HG02943 (cell line): ENCODE measurements around the gene FBN1.

ENCODE experiments used
- ATAC-seq: cut with Tn5 transposase; IDR thresholded peaks from one replicate; pipeline ENCODE4 v1.9.1; 2021; ENCODE audit warnings: mild to moderate bottlenecking, low read depth, moderate library complexity; ENCODE audit not compliant: unreplicated experiment

The FBN1 gene

DNA sequence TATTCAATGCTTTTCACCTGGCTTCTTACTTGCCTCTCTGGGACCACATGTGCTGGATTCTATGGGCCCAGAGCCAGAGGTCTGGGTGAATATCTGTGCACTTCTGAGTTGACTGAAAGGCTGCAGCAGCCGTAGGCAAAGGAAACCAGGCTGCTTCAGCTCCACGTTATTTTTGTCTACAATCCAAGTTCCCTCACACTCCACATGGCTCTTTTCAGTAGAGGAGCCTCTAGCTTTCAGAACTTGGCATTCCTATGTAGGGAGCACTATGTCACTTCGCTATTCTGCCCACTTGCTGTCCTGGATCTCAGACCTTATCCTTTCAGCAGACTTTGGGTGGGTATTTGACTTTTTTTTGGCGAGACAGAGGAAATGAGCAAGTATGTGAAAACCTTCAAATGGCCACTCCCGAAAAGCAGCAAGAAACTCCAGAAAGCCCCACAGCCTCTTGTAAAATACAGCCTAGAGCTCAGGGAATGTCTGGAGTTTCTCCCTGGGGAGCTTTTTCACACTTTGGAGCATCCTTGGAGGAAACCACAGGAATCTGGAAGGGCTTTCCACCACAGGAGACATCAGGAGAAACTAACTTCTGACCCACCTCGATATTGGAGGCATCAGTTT, 233.4 kb downstream of the FBN1 start:
- no peak for ATAC-seq

DNA sequence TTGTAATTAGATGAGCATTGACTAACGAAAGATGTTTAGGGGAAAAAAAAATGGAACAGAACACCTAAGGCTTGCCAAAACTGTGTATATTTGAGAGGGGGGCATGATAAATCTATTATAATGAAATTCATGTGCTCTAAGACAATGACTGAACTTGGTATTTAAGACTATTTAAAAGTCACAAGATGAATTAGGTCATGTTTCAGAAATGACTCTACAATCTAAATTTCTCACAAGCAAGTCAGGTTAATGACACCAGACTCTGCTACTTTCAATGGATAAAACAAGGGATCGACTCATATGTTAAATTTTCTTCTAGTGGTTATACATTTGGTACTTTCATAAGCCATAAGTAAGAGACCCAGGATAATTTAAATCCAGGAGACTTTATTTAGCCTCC, 235.9 kb downstream of the FBN1 start:
- ATAC-seq, result no peak

DNA sequence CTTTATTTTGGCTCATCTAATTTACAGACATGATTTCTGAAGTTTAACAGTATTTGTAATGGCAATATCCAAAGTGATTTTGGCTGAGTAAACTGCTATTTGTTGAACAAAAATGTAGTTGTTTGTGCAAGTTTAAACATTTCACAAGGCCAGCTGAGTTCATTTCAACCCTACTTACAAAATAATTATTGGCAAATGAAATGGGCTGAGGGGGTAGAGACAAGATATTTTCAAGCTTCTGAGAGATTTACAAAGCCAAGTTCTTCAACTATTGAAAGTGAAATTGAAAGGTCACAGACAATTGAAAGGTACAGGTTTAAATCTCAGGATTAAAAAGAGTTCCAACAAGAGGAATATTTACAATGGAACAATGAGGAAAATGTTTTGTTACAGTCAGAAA, 237.2 kb downstream of the FBN1 start:
- no peak for ATAC-seq

GRCh38 chr15:48407646-48408045, 237.9 kb downstream of the FBN1 start:
- ATAC-seq, result no peak

DNA sequence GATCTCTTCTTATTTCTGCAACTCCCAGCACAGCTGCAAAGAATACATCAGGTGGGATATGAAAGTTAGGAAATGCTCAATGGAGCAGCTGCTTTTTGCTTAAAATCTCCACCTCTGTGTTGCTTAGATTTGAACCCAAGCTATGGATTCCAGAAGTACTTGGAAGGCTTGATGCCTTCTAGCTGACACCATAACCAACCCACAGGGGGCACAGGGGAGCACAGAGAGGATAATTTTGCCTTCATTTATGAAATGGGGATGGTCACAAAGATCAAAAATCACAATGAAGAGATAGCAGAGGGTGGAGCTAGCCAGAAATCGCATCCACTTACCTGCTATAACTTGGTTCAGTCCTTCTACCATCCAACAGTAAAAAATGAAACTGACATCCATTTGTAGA, 238.6 kb downstream of the FBN1 start:
- no peak for ATAC-seq

GRCh38 chr15:48406266-48406891, 239.1 kb downstream of the FBN1 start:
- no peak for ATAC-seq

DNA sequence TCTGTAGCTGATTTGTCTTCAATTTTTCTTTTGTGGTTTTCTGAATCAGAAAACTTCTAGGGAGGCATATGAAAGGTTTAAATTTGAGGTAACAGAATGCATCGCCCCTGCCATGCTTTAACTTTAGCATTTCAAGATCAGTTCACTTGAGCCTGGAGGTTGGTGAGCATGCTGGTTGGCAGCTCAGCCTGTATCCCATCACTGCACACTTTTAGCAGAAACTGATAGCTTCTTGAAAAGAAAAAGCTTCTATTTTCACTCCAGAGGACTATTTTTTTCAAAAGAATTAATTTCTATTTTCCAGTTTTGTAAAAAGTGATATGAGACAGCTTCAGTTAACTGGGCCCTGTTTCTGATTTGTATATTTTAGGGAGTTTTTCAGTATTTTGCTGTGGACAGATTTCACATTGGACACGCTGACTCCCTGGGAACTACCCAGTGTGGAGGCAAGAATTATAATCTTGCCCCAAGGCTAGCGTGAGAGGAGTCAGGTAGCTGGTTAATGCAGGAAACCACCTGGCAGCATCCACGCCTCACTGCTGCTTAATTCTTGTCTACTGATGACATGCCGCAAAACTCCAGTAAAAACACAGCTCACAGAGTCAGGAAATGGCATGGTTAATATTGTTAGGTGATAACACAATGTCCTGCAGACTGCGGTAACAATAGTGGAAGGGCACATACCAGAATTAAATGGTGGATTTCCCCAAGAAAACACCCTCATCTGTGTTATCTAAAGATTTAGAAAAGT, 242.9 kb downstream of the FBN1 start:
- ATAC-seq, result no peak

GRCh38 chr15:48400086-48400485, 245.4 kb downstream of the FBN1 start:
- ATAC-seq, result no peak

- ATAC-seq, result no peak
Measured at GRCh38 chr15:48397841-48398240, 247.7 kb downstream of the FBN1 start.

- no peak for ATAC-seq
Measured at GRCh38 chr15:48396020-48396419, 249.5 kb downstream of the FBN1 start.

DNA sequence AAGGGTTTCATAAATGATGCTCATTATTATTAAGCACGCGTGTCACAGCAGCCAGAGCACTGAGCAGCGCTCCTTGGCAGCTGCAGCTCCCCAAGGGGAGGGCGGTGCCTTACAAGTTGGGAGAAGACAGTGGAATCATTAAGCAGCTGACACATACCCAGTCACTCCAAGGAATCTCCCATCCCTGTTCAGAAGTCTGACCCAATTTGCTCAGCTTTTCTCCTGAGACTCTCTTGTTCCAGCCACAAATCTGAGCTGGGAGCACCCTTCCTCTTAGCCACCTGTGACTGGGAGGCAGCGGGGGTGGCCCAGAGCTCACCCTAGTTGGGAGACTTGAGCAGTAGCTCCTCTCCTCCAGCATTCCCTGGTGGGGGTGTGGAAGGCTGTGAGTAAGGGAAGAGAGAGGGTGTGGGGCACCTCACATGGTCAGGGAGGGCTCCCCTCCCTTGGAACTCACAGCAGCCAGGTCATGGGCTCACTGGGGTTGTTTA, 249.9 kb downstream of the FBN1 start:
- no peak for ATAC-seq

GRCh38 chr15:48394970-48395369, 250.5 kb downstream of the FBN1 start:
- no peak for ATAC-seq

DNA sequence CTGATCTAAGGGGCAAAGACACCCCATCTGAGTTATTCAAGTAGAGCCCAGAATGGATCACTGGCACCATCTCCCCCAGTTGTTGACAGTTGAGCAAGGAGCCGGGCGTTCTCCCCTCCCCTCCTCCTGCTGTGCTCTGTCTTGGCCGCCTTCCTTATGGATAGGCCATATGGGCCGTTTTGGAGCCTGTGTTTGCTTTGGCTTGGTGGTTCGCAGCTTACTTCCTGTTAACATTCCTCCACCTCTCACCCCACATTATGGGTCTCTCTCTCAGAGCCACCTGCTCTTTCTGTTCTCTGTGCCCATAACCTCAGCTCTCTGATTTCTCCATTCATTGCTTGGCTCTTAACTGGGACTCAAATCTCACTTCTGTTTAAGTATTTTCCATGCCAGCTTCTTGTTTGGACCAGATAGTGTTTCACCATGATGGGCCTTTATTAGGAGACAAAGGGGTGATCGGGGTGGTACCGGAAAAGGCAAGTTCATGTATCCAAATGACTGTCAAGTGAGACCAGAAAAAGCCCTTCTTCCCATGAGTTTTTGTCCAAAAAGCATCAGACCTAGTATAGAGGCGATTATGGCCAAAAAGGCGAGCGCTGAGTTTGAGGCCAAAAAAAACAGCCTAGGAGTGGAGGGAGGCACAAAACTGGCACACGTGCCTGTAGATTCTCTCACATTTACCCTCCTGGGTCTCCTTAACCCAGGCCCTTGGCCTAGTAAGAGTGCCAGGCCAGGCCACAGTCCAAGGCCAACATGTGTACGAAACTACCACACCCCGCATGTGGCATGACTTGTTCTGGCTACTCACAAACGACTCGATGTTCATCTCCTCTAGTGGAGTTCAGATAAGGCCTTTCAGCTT, 251.6 kb downstream of the FBN1 start:
- ATAC-seq, result no peak

DNA sequence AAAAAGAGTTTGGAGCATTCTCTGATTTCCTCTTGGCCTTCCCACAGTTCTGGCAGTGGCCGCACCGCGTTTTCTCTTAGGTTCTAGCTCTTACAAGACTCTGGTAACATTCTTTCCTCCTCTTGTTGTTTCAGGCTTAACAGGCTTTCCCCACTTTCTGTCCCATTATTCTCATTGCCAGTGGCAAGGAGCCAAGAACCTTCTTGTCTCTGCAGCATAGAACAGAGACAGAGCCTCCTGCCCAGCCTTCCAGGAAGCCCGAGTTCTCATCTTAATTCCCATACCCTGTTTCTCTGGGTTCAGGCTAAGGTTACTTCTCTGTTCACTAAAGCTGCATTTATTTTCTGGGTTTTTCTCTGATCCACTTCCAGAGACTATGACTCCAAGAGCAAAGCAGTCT, 253.2 kb downstream of the FBN1 start:
- ATAC-seq, result no peak

- no peak for ATAC-seq
Measured at GRCh38 chr15:48391950-48392349, 253.6 kb downstream of the FBN1 start.

GRCh38 chr15:48389691-48390143, 255.8 kb downstream of the FBN1 start:
- no peak for ATAC-seq

DNA sequence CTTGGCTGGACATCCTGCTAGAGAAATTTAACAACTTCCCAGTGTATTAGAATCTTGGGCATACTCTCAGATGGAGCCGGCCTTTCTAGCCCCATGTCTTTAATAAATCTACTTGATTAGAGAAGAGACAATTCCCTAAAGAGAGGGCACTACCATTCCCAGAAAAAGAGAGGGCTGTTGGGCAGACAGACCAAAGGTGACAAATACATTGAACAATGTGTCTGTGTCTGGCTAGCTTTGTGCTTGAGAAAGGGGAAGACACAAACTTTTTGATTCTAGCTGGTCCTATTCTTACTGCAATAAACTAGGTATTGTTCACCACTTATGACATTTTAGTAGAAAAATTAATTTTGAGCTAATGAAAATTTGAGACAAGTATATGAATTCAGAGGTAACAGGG, 256.6 kb downstream of the FBN1 start:
- ATAC-seq, result no peak

DNA sequence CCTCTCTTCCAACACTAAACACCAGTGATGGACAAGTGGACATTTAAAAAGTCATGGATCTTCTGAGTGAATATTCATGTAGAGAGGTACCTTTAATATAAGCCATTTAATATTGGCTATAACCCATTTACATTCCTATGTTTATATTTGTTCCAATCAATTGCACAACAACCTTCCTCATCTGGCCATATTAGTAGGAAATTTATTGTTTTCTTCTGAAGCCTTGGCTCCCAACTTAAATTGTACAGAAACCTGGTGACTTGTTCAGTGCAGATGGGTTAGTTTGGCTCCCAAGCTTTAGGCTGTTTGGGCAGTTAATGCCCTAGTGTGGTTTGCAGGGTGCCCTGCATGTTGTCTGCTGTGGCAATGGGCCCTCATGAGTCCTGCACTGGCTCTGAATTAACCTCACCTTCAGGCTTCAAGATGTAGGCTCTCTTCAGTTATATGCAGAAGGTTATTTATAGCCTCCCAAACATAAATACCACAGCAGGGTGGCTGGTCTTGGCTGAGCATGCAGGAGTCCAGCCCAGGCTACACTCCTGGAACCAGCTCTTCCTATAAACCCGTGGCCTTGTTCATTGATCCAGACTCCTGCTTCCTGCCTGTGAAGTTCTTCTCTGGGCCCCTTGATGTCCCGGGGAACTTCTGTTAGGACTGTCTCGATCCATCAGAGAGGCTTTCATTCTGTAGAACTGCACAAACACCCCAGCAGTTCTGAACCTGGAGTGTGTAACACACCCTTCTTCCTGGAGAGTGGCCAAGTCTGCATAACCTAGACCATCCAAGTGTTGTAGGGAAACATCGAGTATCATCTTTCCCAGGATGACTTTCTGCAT, 257.3 kb downstream of the FBN1 start:
- no peak for ATAC-seq

- no peak for ATAC-seq
Measured at GRCh38 chr15:48385031-48385830, 260.3 kb downstream of the FBN1 start.
